Heart right ventricle (tissue), 16 donors: ENCODE results near the gene FYN. TPM values are rescaled to one million over a fixed set of nuclear protein-coding genes. Genes with fewer than 3 reads are reported as not detected.

ENCODE experiments used
- ATAC-seq, 8 donors: fragments of 200-7000 bp; cut with Tn5 transposase; one replicate each; pipeline ENCODE4 v1.9.1; 2020; ENCODE audit warnings: mild to moderate bottlenecking in 8 of 8, moderate library complexity in 8 of 8, moderate number of reproducible peaks in 1 of 8
- DNase-seq, 2 donors: peaks; one replicate each; pipeline ENCODE4 v3.0.0-alpha.2; 2020
- H3K27ac ChIP-seq, 10 donors: fragments of 200-600 bp; sonication (generic) in 2 of 10; one replicate each; pipeline versions ENCODE4 v1.5.0 to v1.8.0; 2020 to 2022; ENCODE audit warnings: mild to moderate bottlenecking in 3 of 10
- H3K27me3 ChIP-seq, 7 donors: fragments of 200-600 bp; one replicate each; pipeline ENCODE4 v1.8.0; 2021 to 2022; ENCODE audit warnings: mild to moderate bottlenecking in 2 of 7
- H3K36me3 ChIP-seq, 9 donors: fragments of 200-600 bp; sonication (generic) in 1 of 9; one replicate each; pipeline versions ENCODE4 v1.5.0 to v1.8.0; 2020 to 2022; ENCODE audit warnings: mild to moderate bottlenecking in 2 of 9
- H3K4me1 ChIP-seq, 9 donors: fragments of 200-600 bp; sonication (generic) in 1 of 9; one replicate each; pipeline versions ENCODE4 v1.5.0 to v1.8.0; 2020 to 2022; ENCODE audit warnings: mild to moderate bottlenecking in 4 of 9
- H3K4me3 ChIP-seq, 10 donors: fragments of 200-600 bp; sonication (generic) in 2 of 10; one replicate each; pipeline versions ENCODE4 v1.5.0 to v1.8.0; 2020 to 2022; ENCODE audit warnings: mild to moderate bottlenecking in 7 of 10, moderate library complexity in 2 of 10
- H3K9me3 ChIP-seq, 11 donors: fragments of 200-600 bp in 10 of 11; sonication (generic) in 2 of 11; one replicate each; pipeline versions ENCODE4 v1.5.0 to v1.8.0; 2013 to 2022; ENCODE audit warnings: mild to moderate bottlenecking in 2 of 11, control low read depth in 1 of 11, moderate library complexity in 1 of 11
- CTCF ChIP-seq, 9 donors: fragments of 200-600 bp; sonication (generic) in 2 of 9; IDR thresholded peaks; one replicate each; pipeline versions ENCODE4 v1.5.0 to v1.8.0; 2021 to 2022; ENCODE audit warnings: antibody characterized with exemption in 9 of 9, mild to moderate bottlenecking in 5 of 9, moderate library complexity in 1 of 9
- WGBS, 2 donors: extraction: QIAGEN DNeasy Blood & Tissue Kit; methylation state at CpG; one replicate each; pipeline ENCODE4 v1.1.7; 2013; ENCODE audit warnings: inconsistent platforms in 1 of 2; 5-methylcytosine and 5-hydroxymethylcytosine counted together
- intact Hi-C, 10 donors: fragments of 100-400 bp; cut with DNase I; formaldehyde crosslinking; loops; one replicate each; pipeline versions ENCODE4 v1.11.1 to v1.14.2; 2022
- polyA plus RNA-seq, 2 donors: library from polyadenylated mRNA; stranded (reverse); fragments of 200-250 nt; gene quantifications; one replicate each; pipeline ENCODE4 v1.2.3, GENCODE V29; 2013
- total RNA-seq, 10 donors: library from RNA; stranded (reverse); fragmentation: NEBNext Ultra II Directional in 3 of 10; extraction: Animal tissue kit (Norgen Biotek cat#: 25700) in 3 of 10; gene quantifications; one replicate each; pipeline versions ENCODE4 v1.2.1 to v1.2.4, GENCODE V29; 2021 to 2023
- donor health status: Arrhythmogenic right ventricular cardiomyopathy.
- donor health status: ischemic (EF 13 %, LVEDD 7.1; RV severe dilation, severe dysfunction).
- donor health status: healthy with polysubstance abuse.
- donor health status: DM: no; HTN: yes; CAD: no.
- donor health status: DM: no; HTN: no; CAD: no.
- donor health status: ischemic (EF 25% LVEDD 6.9; RV normal size, moderate dysfunction).
- donor health status: ischemic (EF 25% LVEDD 5.7; RV mildly dilated, moderate dysfunction).
- donor health status: healthy.
- donor health status: DM: yes; HTN: yes; CAD: no.
- donor health status: Ischemic cardiomyopathy.
- donor health status: ischemic (EF 35%, LVEDD 5.7; RV mildly dilated, moderate dysfunction).
- donor health status: nonischemic (EF 11% LVEDD 7.7; RV severe dilation, severe dysfunction).
- donor health status: DM: yes; HTN: yes; CAD: no.
- donor health status: PGD.
- donor health status: ischemic (EF 29% LVEDD 5.4; RV normal size, mild dysfunction).
- donor health status: nonischemic (EF 23%, LVEDD 6.1; RV moderate dilation, normal function).

The FYN gene
- total and polyA plus RNA-seq, 12 donors: 19.1 to 58.1 (median 42.2) TPM

- WGBS, 2 donors: 93 to 94% methylated on average over 5 of the region's 5 CpGs
- peaks cover 0 to 16% (median 0%) of the 10 kb centered on the region in 9 donors for H3K36me3 ChIP-seq
- H3K27ac ChIP-seq: no peak overlapping the region
- no peak overlapping the region for H3K4me3 ChIP-seq
- DNase-seq: no peak
- H3K9me3 ChIP-seq: no peaks in the 10 kb centered on the region
- H3K27me3 ChIP-seq: no peaks in the 10 kb centered on the region
- peaks cover 3 to 69% (median 30%) of the 10 kb centered on the region in 9 donors for H3K4me1 ChIP-seq
- ATAC-seq: no peak
- TF ChIP-seq CTCF (IDR thresholded peaks at IDR 0.05): no peak
- intact Hi-C loops: loop anchor here in 1 of 10 donors (10.0 kb wide), 1 partner anchor 186 kb away; no protein-coding TSS in a partner anchor
Measured at GRCh38 chr6:111808493-111808892, 64.8 kb downstream of the FYN start.

GRCh38 chr6:111806561-111807497 lies 66.4 kb downstream of the FYN start:
- Histone ChIP-seq H3K9me3 (no peaks in the 10 kb centered on the region), H3K4me3 (no peak overlapping the region), H3K27me3 (no peaks in the 10 kb centered on the region), H3K4me1 (peaks cover 6 to 72% (median 45%) of the 10 kb centered on the region in 9 donors), H3K36me3 (peaks cover 0 to 10% (median 0%) of the 10 kb centered on the region in 9 donors), H3K27ac (peak overlapping the region in 1 of 10 donors; percentile 80)
- WGBS, 2 donors: 90 to 93% methylated on average over 9 of the region's 9 CpGs
- no peak for TF ChIP-seq CTCF (IDR thresholded peaks at IDR 0.05)
- intact Hi-C loops: loop anchor here in 1 of 10 donors (10.0 kb wide), 1 partner anchor 188 kb away; no protein-coding TSS in a partner anchor
- ATAC-seq: no peak
- no peak for DNase-seq

GRCh38 chr6:111806165-111806547 lies 67.1 kb downstream of the FYN start:
- Histone ChIP-seq H3K4me3 (no peak overlapping the region), H3K27me3 (no peaks in the 10 kb centered on the region), H3K9me3 (no peaks in the 10 kb centered on the region), H3K36me3 (peaks cover 0 to 10% (median 0%) of the 10 kb centered on the region in 9 donors), H3K27ac (peak overlapping the region in 2 of 10 donors; percentile 63 to 80), H3K4me1 (peaks cover 6 to 70% (median 48%) of the 10 kb centered on the region in 9 donors)
- no peak for ATAC-seq
- intact Hi-C loops: loop anchor here in 1 of 10 donors (10.0 kb wide), 1 partner anchor 189 kb away; no protein-coding TSS in a partner anchor
- DNase-seq: no peak
- 78 to 93% methylated on average over 5 of the region's 5 CpGs for WGBS, 2 donors
- TF ChIP-seq CTCF (IDR thresholded peaks at IDR 0.05): no peak

- H3K27ac ChIP-seq: peak overlapping the region in 4 of 10 donors; percentile 44 to 80 (median 57)
- H3K36me3 ChIP-seq: peaks cover 0 to 10% (median 0%) of the 10 kb centered on the region in 9 donors
- DNase-seq: no peak
- peaks cover 6 to 70% (median 48%) of the 10 kb centered on the region in 9 donors for H3K4me1 ChIP-seq
- H3K9me3 ChIP-seq: no peaks in the 10 kb centered on the region
- H3K27me3 ChIP-seq: no peaks in the 10 kb centered on the region
- intact Hi-C loops: loop anchor here in 1 of 10 donors (10.0 kb wide), 1 partner anchor 189 kb away; no protein-coding TSS in a partner anchor
- H3K4me3 ChIP-seq: no peak overlapping the region
- no peak for TF ChIP-seq CTCF (IDR thresholded peaks at IDR 0.05)
- ATAC-seq: peak in 4 of 8 donors; percentile 4 to 24 (median 9)
- WGBS, 2 donors: 76 to 77% methylated on average over 7 of the region's 7 CpGs
Measured at GRCh38 chr6:111805511-111806164, 67.6 kb downstream of the FYN start.
